22Rv1 (cell line): ENCODE data around the gene CXCL5.

ENCODE experiments used
- CTCF ChIP-seq: fragments of 450-650 bp; IDR thresholded peaks from 2 replicates; pipeline ENCODE4 v1.5.1; 2017; ENCODE audit warnings: mild to moderate bottlenecking
- ZFX ChIP-seq: fragments of 450-650 bp; IDR thresholded peaks from 2 replicates; pipeline ENCODE4 v1.6.1; 2017; ENCODE audit warnings: antibody characterized with exemption, borderline replicate concordance

DNA sequence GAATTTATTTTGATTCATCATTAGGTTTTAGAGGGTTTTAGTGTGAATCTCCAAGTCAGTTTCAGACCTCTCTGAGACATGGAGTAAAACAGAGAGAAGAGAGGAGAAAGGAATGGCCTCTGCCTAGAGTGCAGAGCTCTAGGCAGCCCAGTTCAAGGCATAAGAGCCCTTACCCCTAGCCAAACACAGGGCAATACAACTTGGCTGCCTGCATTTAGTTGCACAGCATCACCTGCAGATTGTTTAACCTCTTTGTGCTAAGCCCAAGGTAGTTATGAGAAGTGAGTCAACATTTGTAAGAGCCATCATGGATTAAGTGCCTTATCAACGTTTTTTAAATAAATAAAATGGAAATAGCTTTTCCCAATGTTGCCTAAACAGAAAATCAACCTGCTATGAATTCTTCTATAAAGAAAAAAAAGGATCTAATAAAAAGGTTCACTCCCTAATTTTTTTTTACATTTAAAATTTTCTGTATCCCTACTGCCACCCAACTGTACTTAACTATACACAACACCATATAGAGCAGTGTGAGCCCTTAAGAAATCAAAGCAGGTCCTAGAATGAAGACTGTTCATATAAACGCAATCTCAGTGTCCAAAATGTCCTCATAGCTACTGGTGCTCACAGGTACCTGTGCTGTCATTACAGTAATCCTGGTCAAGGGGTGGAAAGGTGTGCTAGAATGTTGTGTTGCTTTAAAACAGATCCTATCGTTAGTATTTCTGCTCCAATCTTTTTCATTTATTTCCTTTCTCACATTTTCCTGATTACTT is 52.6 kb downstream of the CXCL5 start:
- TF ChIP-seq ZFX (no peak), CTCF (no peak)
